ENCODE data around the gene ZNF280D. TPM values are rescaled to one million over a fixed set of nuclear protein-coding genes. Genes with fewer than 3 reads are reported as not detected.

The ZNF280D gene
- total RNA-seq, 1 experiment from 2014 or later, result 26.8 TPM

DNA sequence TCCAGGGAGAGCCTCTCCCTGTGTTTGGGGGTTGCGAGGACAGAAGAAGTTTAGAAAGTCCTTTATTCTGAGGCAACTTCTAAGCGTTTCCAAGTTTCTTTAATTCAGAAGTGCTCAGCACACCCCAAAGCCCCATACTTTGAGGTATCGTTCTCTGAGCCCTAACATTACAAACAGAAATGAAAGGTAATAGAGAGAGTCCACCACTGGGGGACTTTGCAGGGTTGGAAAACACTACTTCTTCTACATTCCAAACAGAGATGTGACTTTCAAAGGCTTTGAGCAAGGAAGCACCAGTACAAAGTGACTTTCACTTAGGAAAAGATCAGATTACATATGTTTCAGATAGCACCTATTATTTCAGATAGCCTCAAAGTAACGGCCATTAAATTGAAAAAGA is 6.2 kb upstream of the ZNF280D start:
- Histone ChIP-seq H3K36me3 (ENCODE audit: low read depth) (no peaks in the 10 kb centered on the region), H3K27ac (no peak overlapping the region), H3K9me2 (ENCODE audit: insufficient read depth) (no peaks in the 10 kb centered on the region), H3K4me2 (no peak overlapping the region), H3F3A (ENCODE audit: insufficient read depth, low read depth) (no peaks in the 10 kb centered on the region; the same call in 1 of the 2 replicates), H3K79me2 (ENCODE audit: low read depth) (no peaks in the 10 kb centered on the region), H3K4me3 (no peak overlapping the region), H3K4me1 (replicated peaks; ENCODE audit: insufficient read depth) (no peaks in the 10 kb centered on the region), H4K20me1 (ENCODE audit: insufficient read depth) (no peaks in the 10 kb centered on the region), H2AFZ (no peak overlapping the region), H3K27me3 (ENCODE audit: insufficient read depth, low read depth) (no peaks in the 10 kb centered on the region), H3K9me3 (ENCODE audit: insufficient read depth, low read depth) (peaks cover 3% of the 10 kb centered on the region; the same call in 1 of the 2 replicates)
- BruUV-seq (replicated peaks), result no TSS peak
- no peak for DNase-seq
- intact Hi-C loops (cut with micrococcal nuclease; ENCODE audit: unreplicated experiment), result no loop called here
- CTCF ChIA-PET, result no interaction called here
- TF ChIP-seq CTCF (conservative IDR thresholded peaks at IDR 0.05) (no peak), EZH2 (IDR thresholded peaks at IDR 0.05; ENCODE audit: low read depth) (no peak)
- POLR2A ChIA-PET (ENCODE audit: unreplicated experiment), result no interaction called here

DNA sequence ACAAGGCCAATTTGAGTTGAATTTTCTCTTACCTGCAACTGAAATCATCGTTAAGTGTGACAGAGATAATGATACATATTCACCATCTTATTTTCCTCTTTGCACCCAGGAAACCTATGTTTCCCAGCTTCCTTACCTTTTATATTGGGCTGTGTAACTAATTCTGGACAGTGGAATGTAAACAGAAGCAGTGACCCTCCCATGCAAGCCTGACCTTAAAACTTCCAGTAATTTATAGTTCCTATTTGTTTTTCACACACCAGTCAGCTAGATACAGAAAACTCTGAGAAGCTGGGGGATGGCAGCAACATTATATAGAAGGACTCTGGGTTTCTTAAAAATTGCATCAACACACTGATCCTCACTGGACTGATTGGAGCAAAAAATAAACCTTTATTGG is 4.5 kb upstream of the ZNF280D start:
- H3F3A ChIP-seq (ENCODE audit: insufficient read depth, low read depth), result no peaks in the 10 kb centered on the region; the same call in 1 of the 2 replicates
- no peaks in the 10 kb centered on the region for H3K9me2 ChIP-seq (ENCODE audit: insufficient read depth)
- H3K79me2 ChIP-seq (ENCODE audit: low read depth), result peaks cover under 1% of the 10 kb centered on the region; the same call in 1 of the 2 replicates
- ChIA-PET CTCF (no interaction called here), POLR2A (ENCODE audit: unreplicated experiment) (interaction anchor here (0.6 kb wide), 1 partner anchor 100 kb away, joined by 8 read pairs; no protein-coding TSS in a partner anchor)
- no peak overlapping the region for H3K27ac ChIP-seq
- no peaks in the 10 kb centered on the region for H4K20me1 ChIP-seq (ENCODE audit: insufficient read depth)
- H2AFZ ChIP-seq, result no peak overlapping the region
- no peaks in the 10 kb centered on the region for H3K36me3 ChIP-seq (ENCODE audit: low read depth)
- H3K27me3 ChIP-seq (ENCODE audit: insufficient read depth, low read depth), result no peaks in the 10 kb centered on the region
- BruUV-seq (replicated peaks), result no TSS peak
- no peak for TF ChIP-seq EZH2 (IDR thresholded peaks at IDR 0.05; ENCODE audit: low read depth)
- no peak for TF ChIP-seq CTCF (conservative IDR thresholded peaks at IDR 0.05)
- H3K9me3 ChIP-seq (ENCODE audit: insufficient read depth, low read depth), result peaks cover 6% of the 10 kb centered on the region; the same call in 1 of the 2 replicates
- DNase-seq, result no peak
- intact Hi-C loops (cut with micrococcal nuclease; ENCODE audit: unreplicated experiment), result no loop called here
- H3K4me2 ChIP-seq, result no peak overlapping the region
- H3K4me3 ChIP-seq, result no peak overlapping the region
- H3K4me1 ChIP-seq (replicated peaks; ENCODE audit: insufficient read depth), result no peaks in the 10 kb centered on the region

DNA sequence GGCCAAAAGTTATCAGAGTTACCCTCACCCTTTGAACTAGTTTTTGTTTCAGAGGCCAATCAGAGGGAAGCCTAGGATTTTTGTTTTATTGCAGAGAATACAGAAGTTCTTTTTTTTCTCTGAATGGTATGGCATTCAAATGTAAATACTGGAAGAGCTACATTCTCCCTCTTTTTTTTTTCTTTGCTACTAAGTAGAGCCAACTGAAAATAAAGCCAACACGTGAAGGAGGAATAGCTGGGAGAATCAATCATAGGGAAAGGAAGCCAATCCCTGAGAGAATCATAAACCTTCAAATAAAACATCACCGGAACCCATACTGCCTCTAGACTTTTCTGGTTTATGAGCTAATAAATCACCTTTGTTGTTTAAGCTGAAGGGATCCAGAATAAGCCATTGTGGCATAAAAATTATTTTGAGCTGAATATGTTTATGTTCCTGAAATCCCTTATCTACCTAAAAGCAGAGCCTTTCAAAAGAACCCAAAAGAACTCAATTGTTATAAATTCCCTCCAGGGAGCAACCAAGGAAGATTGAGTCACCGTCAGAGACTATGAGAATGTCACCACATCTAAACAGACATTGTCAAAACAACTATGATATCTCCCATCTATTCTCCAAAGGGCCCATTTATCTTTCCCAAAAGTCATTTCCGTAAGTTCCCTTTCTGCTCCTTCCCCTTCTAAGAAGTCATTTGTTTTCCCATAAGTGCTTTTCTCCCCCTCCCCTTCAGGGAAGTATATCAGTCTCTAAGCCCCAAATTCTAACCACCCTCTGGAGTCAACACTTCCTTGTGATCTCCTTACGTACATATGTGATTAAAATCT is 3.8 kb upstream of the ZNF280D start:
- H3K9me2 ChIP-seq (ENCODE audit: insufficient read depth), result no peaks in the 10 kb centered on the region
- BruUV-seq (replicated peaks), result no TSS peak
- H3K4me3 ChIP-seq, result no peak overlapping the region
- no peak for TF ChIP-seq EZH2 (IDR thresholded peaks at IDR 0.05; ENCODE audit: low read depth)
- no peak for TF ChIP-seq CTCF (conservative IDR thresholded peaks at IDR 0.05)
- H3K9me3 ChIP-seq (ENCODE audit: insufficient read depth, low read depth), result peaks cover 6% of the 10 kb centered on the region; the same call in 1 of the 2 replicates
- no peak overlapping the region for H3K4me2 ChIP-seq
- H3K27me3 ChIP-seq (ENCODE audit: insufficient read depth, low read depth), result no peaks in the 10 kb centered on the region
- no peaks in the 10 kb centered on the region; the same call in 1 of the 2 replicates for H3F3A ChIP-seq (ENCODE audit: insufficient read depth, low read depth)
- H2AFZ ChIP-seq, result no peak overlapping the region
- ChIA-PET CTCF (no interaction called here), POLR2A (ENCODE audit: unreplicated experiment) (no interaction called here)
- H3K36me3 ChIP-seq (ENCODE audit: low read depth), result no peaks in the 10 kb centered on the region
- intact Hi-C loops (cut with micrococcal nuclease; ENCODE audit: unreplicated experiment), result no loop called here
- no peak overlapping the region for H3K27ac ChIP-seq
- H4K20me1 ChIP-seq (ENCODE audit: insufficient read depth), result no peaks in the 10 kb centered on the region
- DNase-seq, result no peak
- H3K4me1 ChIP-seq (replicated peaks; ENCODE audit: insufficient read depth), result peaks cover 4% of the 10 kb centered on the region; the same call in 1 of the 2 replicates
- peaks cover 8% of the 10 kb centered on the region for H3K79me2 ChIP-seq (ENCODE audit: low read depth)
